ENCODE data around the gene RAB33A.
A peak's percentile ranks its signal among the peaks of the same experiment; 100 is the strongest.

Gene RAB33A

DNA sequence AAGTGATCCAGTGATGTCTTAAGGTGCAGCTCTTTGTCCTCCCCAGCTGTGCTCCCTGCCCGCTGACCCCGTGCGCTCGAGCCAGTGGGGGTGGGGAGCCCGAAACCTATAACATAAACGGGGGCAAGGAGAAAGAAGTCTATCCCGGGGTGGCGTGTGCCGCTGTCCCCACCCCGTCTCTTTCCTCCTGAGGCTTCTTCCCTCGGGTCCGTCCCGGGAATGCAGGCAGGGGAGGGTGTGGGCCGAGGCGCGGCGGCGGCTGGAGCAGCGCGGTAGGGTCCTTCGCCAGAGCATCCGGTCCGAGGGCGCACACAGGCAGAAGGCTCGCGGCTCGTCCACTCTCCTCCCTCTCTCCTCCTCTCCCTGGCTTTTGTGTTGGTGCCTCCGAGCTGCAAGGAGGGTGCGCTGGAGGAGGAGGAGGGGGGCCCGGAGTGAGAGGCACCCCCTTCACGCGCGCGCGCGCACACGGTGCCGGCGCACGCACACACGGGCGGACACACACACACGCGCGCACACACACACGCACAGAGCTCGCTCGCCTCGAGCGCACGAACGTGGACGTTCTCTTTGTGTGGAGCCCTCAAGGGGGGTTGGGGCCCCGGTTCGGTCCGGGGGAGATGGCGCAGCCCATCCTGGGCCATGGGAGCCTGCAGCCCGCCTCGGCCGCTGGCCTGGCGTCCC is at the start of gene RAB33A:
Gene RAB33A, plus strand, starts transcription at position 517 of the 681 bp plus-strand sequence. Its CDS starts 101 bp downstream, at position 618.
- H3K4me3 ChIP-seq (replicated peaks in 1 of 2; ENCODE audit: low read depth in 2 of 2, low read length in 2 of 2), result peak within 1 kb of the TSS; percentile 43 to 48
- TF ChIP-seq CTCF (IDR thresholded peaks at IDR 0.05; ENCODE audit: low read depth, low read length), result no peak
- peak in 1 of 2 donors; percentile 21 for DNase-seq (ENCODE audit: low read depth in 2 of 2)

GRCh38 chrX:130124577-130124976 is 47.2 kb upstream of the RAB33A start:
- TF ChIP-seq CTCF (IDR thresholded peaks at IDR 0.05; ENCODE audit: low read depth, low read length), result no peak
- no peak for DNase-seq (ENCODE audit: low read depth in 2 of 2)
- no peak overlapping the region for H3K4me3 ChIP-seq (replicated peaks in 1 of 2; ENCODE audit: low read depth in 2 of 2, low read length in 2 of 2)

GRCh38 chrX:130125091-130125874 is 46.5 kb upstream of the RAB33A start:
- no peak overlapping the region for H3K4me3 ChIP-seq (replicated peaks in 1 of 2; ENCODE audit: low read depth in 2 of 2, low read length in 2 of 2)
- no peak for TF ChIP-seq CTCF (IDR thresholded peaks at IDR 0.05; ENCODE audit: low read depth, low read length)
- DNase-seq (ENCODE audit: low read depth in 2 of 2), result peak in 1 of 2 donors; percentile 94

GRCh38 chrX:130130990-130131389 is 40.8 kb upstream of the RAB33A start:
- DNase-seq (ENCODE audit: low read depth in 2 of 2), result no peak
- H3K4me3 ChIP-seq (replicated peaks in 1 of 2; ENCODE audit: low read depth in 2 of 2, low read length in 2 of 2), result no peak overlapping the region
- TF ChIP-seq CTCF (IDR thresholded peaks at IDR 0.05; ENCODE audit: low read depth, low read length), result no peak

GRCh38 chrX:130136496-130136895 is 35.3 kb upstream of the RAB33A start:
- H3K4me3 ChIP-seq (replicated peaks in 1 of 2; ENCODE audit: low read depth in 2 of 2, low read length in 2 of 2), result no peak overlapping the region
- no peak for TF ChIP-seq CTCF (IDR thresholded peaks at IDR 0.05; ENCODE audit: low read depth, low read length)
- DNase-seq (ENCODE audit: low read depth in 2 of 2), result no peak

DNA sequence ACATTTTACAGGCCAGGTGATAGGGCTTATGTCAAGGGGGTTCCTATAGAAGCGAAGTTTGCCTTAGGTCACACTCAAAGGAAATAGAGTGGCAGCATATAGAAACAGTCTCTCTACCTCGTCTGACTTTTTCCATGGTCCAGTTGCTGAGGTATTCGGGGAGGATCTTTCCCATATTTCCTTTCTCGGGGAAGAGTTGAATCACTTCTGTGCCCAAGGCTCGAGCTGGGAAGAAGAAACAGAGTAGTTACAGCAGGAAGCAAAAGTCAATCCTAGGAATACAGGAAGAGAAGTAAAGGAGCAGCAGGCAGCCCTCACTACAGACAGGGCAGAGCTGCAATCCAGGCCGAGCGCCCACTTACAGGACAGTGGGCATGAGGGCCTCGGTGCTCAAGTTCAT is 34.8 kb upstream of the RAB33A start:
- no peak overlapping the region for H3K4me3 ChIP-seq (replicated peaks in 1 of 2; ENCODE audit: low read depth in 2 of 2, low read length in 2 of 2)
- DNase-seq (ENCODE audit: low read depth in 2 of 2), result no peak
- TF ChIP-seq CTCF (IDR thresholded peaks at IDR 0.05; ENCODE audit: low read depth, low read length), result no peak

Data from cardiac fibroblast (primary cell).